ENCODE data around the gene ADCK1. TPM values are rescaled to one million over a fixed set of nuclear protein-coding genes. Genes with fewer than 3 reads are reported as not detected.

ADCK1 gene
- total RNA-seq, 1 experiment from 2014 or later, result 12.2 TPM

GRCh38 chr14:77965050-77965449 lies 165.1 kb downstream of the ADCK1 start:
- Histone ChIP-seq H4K5ac (ENCODE audit: insufficient read length, low read depth, low read length) (no peak overlapping the region), H3T11ph (ENCODE audit: low read length) (no peak overlapping the region), H2BK12ac (ENCODE audit: insufficient read length, low read depth, low read length) (no peak overlapping the region), H3K23me2 (ENCODE audit: insufficient read length, low read depth, low read length, poor library complexity, severe bottlenecking) (peaks cover 6% of the 10 kb centered on the region), H2AK5ac (ENCODE audit: insufficient read length, low read length) (no peak overlapping the region), H3K9me3 (ENCODE audit: control insufficient read depth, low read depth, low read length) (no peaks in the 10 kb centered on the region), H3K79me1 (ENCODE audit: insufficient read depth, low read depth, low read length, poor library complexity, severe bottlenecking) (no peaks in the 10 kb centered on the region), H3K9ac (ENCODE audit: extremely low read depth, insufficient read length, low read length) (no peak overlapping the region), H2BK20ac (ENCODE audit: low read depth, low read length, poor library complexity, severe bottlenecking) (no peak overlapping the region), H4K20me1 (ENCODE audit: control insufficient read depth, insufficient read depth, insufficient read length) (no peaks in the 10 kb centered on the region), H2AFZ (ENCODE audit: low read length) (no peak overlapping the region), H4K91ac (ENCODE audit: insufficient read length, low read depth, low read length) (no peak overlapping the region), H3K18ac (ENCODE audit: insufficient read length, low read depth, low read length) (no peak overlapping the region), H2BK15ac (ENCODE audit: low read depth, low read length) (no peak overlapping the region), H3K27me3 (ENCODE audit: insufficient read depth, low read length) (no peaks in the 10 kb centered on the region), H2BK120ac (ENCODE audit: low read depth, low read length, poor library complexity, severe bottlenecking) (no peak overlapping the region), H3K4ac (ENCODE audit: low read depth, low read length) (no peak overlapping the region), H3K79me2 (ENCODE audit: insufficient read depth, low read length) (no peaks in the 10 kb centered on the region), H2BK5ac (ENCODE audit: insufficient read length, low read length) (no peak overlapping the region), H3K27ac (ENCODE audit: insufficient read length, low read depth, low read length) (no peak overlapping the region), H3K4me1 (ENCODE audit: insufficient read depth, low read length) (no peaks in the 10 kb centered on the region), H3K14ac (ENCODE audit: insufficient read depth, low read length) (no peak overlapping the region), H3K23ac (ENCODE audit: insufficient read length, low read depth, low read length) (no peak overlapping the region), H3K56ac (ENCODE audit: insufficient read length, low read depth, low read length) (no peak overlapping the region), H3K4me2 (ENCODE audit: insufficient read depth, insufficient read length, low read length) (no peak overlapping the region), H4K8ac (replicated peaks; ENCODE audit: insufficient read length, low read depth, low read length) (no peak overlapping the region)
- peaks cover 3% of the 10 kb centered on the region in 2 experiments; a peak in 3 of 4 replicates for H3K4me1 Mint-ChIP-seq
- H3K27ac Mint-ChIP-seq, result no peak overlapping the region
- no CpG with 5 or more reads among the region's 4 CpGs for WGBS (ENCODE audit: extremely low coverage, insufficient read length, low lambda C conversion rate)
- H3K9me3 Mint-ChIP-seq, result peaks cover 0 to under 1% of the 10 kb centered on the region in 2 experiments; a peak in 1 of 5 replicates
- no peak for TF ChIP-seq CTCF (conservative IDR thresholded peaks at IDR 0.05)
- no peaks in the 10 kb centered on the region for H3K36me3 Mint-ChIP-seq (ENCODE audit: insufficient read depth in 1 of 3, low read depth in 3 of 3)
- no peak for DNase-seq
- no peak overlapping the region for H3K4me3 Mint-ChIP-seq
- peaks cover 8% of the 10 kb centered on the region for H3K27me3 Mint-ChIP-seq (ENCODE audit: low read depth)
